Common myeloid progenitor, CD34-positive (primary cell): ENCODE measurements around the gene SORL1-AS1.
"Not testable (repeated sequence)": the region's sequence is repeated elsewhere in the genome, so short reads cannot be mapped to it uniquely, and the experiment has no call there.

Experiments used
- CTCF ChIA-PET: fragments of 350-600 bp; sonication (Branson Sonifier 250); formaldehyde crosslinking; loops from one replicate; lab custom pipeline; 2021; ENCODE audit warnings: antibody characterized with exemption; lab: Charles Lee
- POLR2A ChIA-PET: fragments of 350-600 bp; sonication (Branson Sonifier 250); formaldehyde crosslinking; loops from one replicate; lab custom pipeline; 2021; ENCODE audit warnings: antibody characterized with exemption; lab: Charles Lee
- DNase-seq, 3 donors: peaks; one replicate each; pipeline versions ENCODE4 v3.0.0 to v3.0.0-alpha.2; 2013
- H3K27ac ChIP-seq, 2 experiments: 1 replicate in 1 of 2; 2 replicates in 1 of 2; pipeline ENCODE4 v1.7.0; 2013; ENCODE audit warnings: inconsistent platforms in 2 of 2, low read length in 2 of 2, mild to moderate bottlenecking in 2 of 2, low read depth in 1 of 2, moderate library complexity in 1 of 2; ENCODE audit not compliant: severe bottlenecking in 2 of 2, insufficient read depth in 1 of 2, poor library complexity in 1 of 2
- H3K27me3 ChIP-seq, 5 experiments: replicated peaks in 2 of 5; 1 replicate in 3 of 5; 2 replicates in 2 of 5; pipeline versions ENCODE4 v1.6.1 to v1.7.0; 2013; ENCODE audit warnings: low read length in 4 of 5, mild to moderate bottlenecking in 2 of 5, moderate library complexity in 2 of 5, inconsistent platforms in 1 of 5; ENCODE audit not compliant: insufficient read depth in 5 of 5, control insufficient read depth in 4 of 5
- H3K36me3 ChIP-seq, 4 experiments: 1 replicate in 2 of 4; 2 replicates in 2 of 4; pipeline versions ENCODE4 v1.6.1 to v1.7.0; 2013; ENCODE audit warnings: low read length in 3 of 4, control low read depth in 1 of 4, mild to moderate bottlenecking in 1 of 4; ENCODE audit not compliant: control insufficient read depth in 4 of 4, insufficient read depth in 4 of 4
- H3K4me1 ChIP-seq, 4 experiments: 1 replicate in 3 of 4; 2 replicates in 1 of 4; pipeline versions ENCODE4 v1.6.1 to v1.7.1; 2013; ENCODE audit warnings: low read length in 3 of 4, mild to moderate bottlenecking in 3 of 4, control low read depth in 1 of 4, inconsistent platforms in 1 of 4, moderate library complexity in 1 of 4; ENCODE audit not compliant: control insufficient read depth in 4 of 4, insufficient read depth in 4 of 4; ENCODE audit errors: control extremely low read depth in 1 of 4
- H3K4me3 ChIP-seq, 7 experiments: 1 replicate in 4 of 7; 2 replicates in 3 of 7; pipeline versions ENCODE4 v1.5.1 to v1.7.0; 2013; ENCODE audit warnings: mild to moderate bottlenecking in 7 of 7, low read length in 6 of 7, moderate library complexity in 6 of 7, inconsistent platforms in 2 of 7, low read depth in 2 of 7, control low read depth in 1 of 7; ENCODE audit not compliant: insufficient read depth in 4 of 7, control insufficient read depth in 1 of 7; ENCODE audit errors: extremely low read depth in 1 of 7
- H3K9me3 ChIP-seq, 5 experiments: 1 replicate in 4 of 5; 2 replicates in 1 of 5; pipeline versions ENCODE4 v1.6.1 to v1.7.1; 2013; ENCODE audit warnings: low read length in 4 of 5, mild to moderate bottlenecking in 2 of 5, inconsistent platforms in 1 of 5, low read depth in 1 of 5, moderate library complexity in 1 of 5; ENCODE audit not compliant: control insufficient read depth in 4 of 5, insufficient read depth in 2 of 5; ENCODE audit errors: control extremely low read depth in 1 of 5
- WGBS: methylation state at CpG from one replicate; pipeline ENCODE4 v1.1.5; 2013; ENCODE audit not compliant: insufficient coverage; 5-methylcytosine and 5-hydroxymethylcytosine counted together

Gene SORL1-AS1

DNA sequence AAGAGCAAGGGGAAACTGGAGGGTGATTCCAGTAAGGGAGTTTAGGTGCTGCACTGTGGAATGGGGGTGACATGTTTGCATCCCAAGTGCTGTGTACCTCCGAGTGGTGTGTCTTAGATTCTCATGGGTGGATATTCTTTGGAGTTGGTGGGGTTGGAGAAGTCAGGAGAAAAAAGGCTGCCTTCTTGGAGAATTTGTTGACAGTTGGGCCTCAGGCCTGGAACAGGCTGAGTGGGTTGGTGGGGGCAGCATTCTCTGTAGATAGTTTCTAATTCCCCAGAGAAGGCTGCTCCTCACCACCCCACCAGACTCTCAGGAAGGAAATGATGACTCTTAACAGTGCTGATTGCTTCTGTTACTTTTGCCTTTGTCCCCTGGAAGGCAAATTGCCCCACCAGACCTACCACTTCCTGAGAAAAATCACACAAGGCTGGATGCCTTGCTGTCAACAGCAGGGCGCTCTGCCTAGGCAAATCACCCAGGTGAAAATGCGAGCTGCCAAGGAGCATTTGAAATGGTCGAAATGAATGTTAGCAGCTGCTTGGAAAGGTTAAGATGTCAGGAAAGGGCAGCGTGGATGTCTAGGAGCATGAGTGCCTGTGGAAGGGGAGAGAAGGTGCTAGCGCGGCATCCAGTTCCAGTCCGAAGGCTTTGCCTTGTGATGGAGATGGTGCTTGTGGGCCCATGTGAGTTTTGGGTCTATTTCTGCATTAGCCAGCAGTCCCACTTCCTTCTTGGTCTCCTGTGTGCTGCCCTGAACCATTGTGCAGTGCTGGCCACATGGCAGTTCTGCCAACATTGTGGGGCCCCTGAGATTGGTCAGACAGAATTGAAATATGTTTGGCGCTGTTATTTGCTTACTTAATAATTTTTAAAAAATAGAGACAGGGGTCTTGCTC, 29.7 kb upstream of the SORL1-AS1 start:
- CTCF ChIA-PET = interaction anchor here (1.0 to 2.4 kb wide), 12 partner anchors 11 to 163 kb away, joined by 3 to 12 read pairs (median 6); no protein-coding TSS in a partner anchor
- Histone ChIP-seq H3K9me3 (no peaks in the 10 kb centered on the region), H3K27me3 (no peaks in the 10 kb centered on the region), H3K4me3 (peak overlapping the region in 4 of 7 experiments; percentile 2 to 56 (median 44)), H3K4me1 (peaks cover 25 to 61% (median 61%) of the 10 kb centered on the region in 4 experiments), H3K27ac (peak overlapping the region; percentile 52 to 74), H3K36me3 (peaks cover 10 to 28% (median 19%) of the 10 kb centered on the region in 4 experiments)
- peak; percentile 72 to 94 (median 91) for DNase-seq
- WGBS = 49% methylated on average over 8 of the region's 9 CpGs
- POLR2A ChIA-PET = interaction anchor here (0.9 to 1.4 kb wide), 4 partner anchors 14 to 107 kb away, joined by 3 to 6 read pairs (median 4); no protein-coding TSS in a partner anchor

DNA sequence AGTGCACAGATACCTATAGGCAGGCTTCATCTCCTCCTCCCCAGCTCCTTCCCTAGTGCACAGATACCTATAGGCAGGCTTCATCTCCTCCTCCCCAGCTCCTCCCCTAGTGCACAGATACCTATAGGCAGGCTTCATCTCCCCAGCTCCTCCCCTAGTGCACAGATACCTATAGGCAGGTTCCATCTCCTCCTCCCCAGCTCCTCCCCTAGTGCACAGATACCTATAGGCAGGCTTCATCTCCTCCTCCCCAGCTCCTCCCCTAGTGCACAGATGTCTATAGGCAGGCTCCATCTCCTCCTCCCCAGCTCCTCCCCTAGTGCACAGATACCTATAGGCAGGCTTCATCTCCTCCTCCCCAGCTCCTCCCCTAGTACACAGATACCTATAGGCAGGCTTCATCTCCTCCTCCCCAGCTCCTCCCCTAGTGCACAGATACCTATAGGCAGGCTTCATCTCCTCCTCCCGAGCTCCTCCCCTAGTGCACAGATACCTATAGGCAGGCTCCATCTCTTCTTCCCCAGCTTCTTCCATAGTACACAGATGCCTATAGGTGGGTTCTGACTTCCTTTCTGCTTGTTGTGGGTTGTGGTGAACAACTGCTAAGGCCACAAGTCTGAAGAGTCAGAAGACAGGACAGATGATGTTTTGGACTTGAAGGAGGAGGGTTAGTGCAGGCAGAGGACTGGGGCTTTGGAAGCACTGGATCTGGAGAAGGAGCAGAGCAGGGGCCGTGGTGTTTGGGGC, 28.9 kb upstream of the SORL1-AS1 start:
- ChIA-PET CTCF (interaction anchor here (1.2 to 3.1 kb wide), 3 partner anchors 14 to 96 kb away, joined by 4 to 16 read pairs (median 15); no protein-coding TSS in a partner anchor), POLR2A (interaction anchor here (1.0 to 1.1 kb wide), 2 partner anchors 13 to 27 kb away, joined by 3 to 4 read pairs; no protein-coding TSS in a partner anchor)
- Histone ChIP-seq H3K4me3 (peak overlapping the region in 4 of 7 experiments; percentile 2 to 56 (median 46)), H3K27ac (peak overlapping the region; percentile 51 to 74), H3K36me3 (peaks cover 4 to 24% (median 12%) of the 10 kb centered on the region in 4 experiments), H3K4me1 (peaks cover 25 to 61% (median 61%) of the 10 kb centered on the region in 4 experiments)
- not testable (repeated sequence) for H3K9me3 ChIP-seq, H3K27me3 ChIP-seq
- 20% methylated on average over 1 of the region's 2 CpGs for WGBS
- DNase-seq = peak; percentile 56 to 95 (median 92)

GRCh38 chr11:121479698-121480238, 27.0 kb upstream of the SORL1-AS1 start:
- H3K27ac ChIP-seq = peak overlapping the region in 1 of 2 experiments; percentile 59
- peak overlapping the region in 2 of 7 experiments; percentile 21 to 24 for H3K4me3 ChIP-seq
- H3K27me3 ChIP-seq = no peaks in the 10 kb centered on the region
- WGBS = 67% methylated on average over 4 of the region's 7 CpGs
- peaks cover 25 to 62% (median 60%) of the 10 kb centered on the region in 4 experiments for H3K4me1 ChIP-seq
- H3K36me3 ChIP-seq = peaks cover 0 to 21% (median 8%) of the 10 kb centered on the region in 4 experiments
- no peaks in the 10 kb centered on the region for H3K9me3 ChIP-seq
- POLR2A ChIA-PET = interaction anchor here (0.6 kb wide), 1 partner anchor 17 kb away, joined by 3 read pairs; no protein-coding TSS in a partner anchor
- no peak for DNase-seq
- CTCF ChIA-PET = interaction anchor here (1.0 to 3.1 kb wide), 4 partner anchors 13 to 50 kb away, joined by 3 to 16 read pairs (median 10); no protein-coding TSS in a partner anchor

- WGBS = 38% methylated on average over 22 of the region's 25 CpGs
- ChIA-PET POLR2A (interaction anchor here (0.6 kb wide), 1 partner anchor 16 kb away, joined by 3 read pairs; no protein-coding TSS in a partner anchor), CTCF (interaction anchor here (1.0 to 3.1 kb wide), 4 partner anchors 12 to 49 kb away, joined by 3 to 16 read pairs (median 10); no protein-coding TSS in a partner anchor)
- Histone ChIP-seq H3K27me3 (no peaks in the 10 kb centered on the region), H3K9me3 (no peaks in the 10 kb centered on the region), H3K36me3 (peaks cover 0 to 23% (median 8%) of the 10 kb centered on the region in 4 experiments), H3K4me3 (peak overlapping the region in 4 of 7 experiments; percentile 21 to 34 (median 24)), H3K4me1 (peaks cover 25 to 57% (median 56%) of the 10 kb centered on the region in 4 experiments), H3K27ac (peak overlapping the region; percentile 10 to 59)
- no peak for DNase-seq
These were observed 26.3 kb upstream of the SORL1-AS1 start for GRCh38 chr11:121478895-121479697.

DNA sequence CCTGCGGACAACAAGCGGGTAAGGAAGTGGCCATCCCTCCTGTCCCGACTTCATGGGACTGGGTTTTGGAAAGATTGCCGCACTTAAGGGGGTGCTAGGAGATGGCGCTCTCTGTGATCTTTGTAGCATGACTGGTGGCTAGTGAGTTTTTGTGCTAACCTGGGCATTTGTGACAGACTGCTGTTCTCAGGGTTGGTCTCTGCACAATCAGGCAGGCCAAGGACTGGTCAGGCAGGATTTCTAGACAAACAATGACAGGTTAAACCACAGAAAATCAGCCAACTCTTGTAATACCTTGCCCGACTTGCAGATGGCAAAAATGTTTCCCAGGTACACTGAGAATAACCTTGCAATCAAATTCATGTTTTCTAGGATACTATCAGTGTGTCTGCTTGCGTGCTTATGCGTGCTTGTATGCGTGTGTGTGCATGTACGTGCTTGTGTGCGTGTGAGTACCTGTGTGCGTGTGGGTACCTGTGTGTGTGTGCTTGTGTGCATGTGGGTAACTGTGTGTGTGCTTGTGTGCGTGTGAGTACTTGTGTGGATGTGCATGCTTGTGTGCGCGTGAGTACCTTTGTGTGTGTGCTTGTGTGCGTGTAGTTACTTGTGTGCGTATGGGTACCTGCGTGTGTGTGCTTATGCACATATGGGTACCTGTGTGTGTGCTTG, 25.6 kb upstream of the SORL1-AS1 start:
- ChIA-PET CTCF (interaction anchor here (1.2 kb wide), 1 partner anchor 49 kb away, joined by 3 read pairs; no protein-coding TSS in a partner anchor), POLR2A (no interaction called here)
- no peak overlapping the region for H3K27ac ChIP-seq
- H3K9me3 ChIP-seq = no peaks in the 10 kb centered on the region
- DNase-seq = no peak
- WGBS = 97% methylated on average over 15 of the region's 18 CpGs
- H3K27me3 ChIP-seq = no peaks in the 10 kb centered on the region
- peaks cover 18 to 49% (median 49%) of the 10 kb centered on the region in 4 experiments for H3K4me1 ChIP-seq
- peak overlapping the region in 1 of 7 experiments; percentile 24 for H3K4me3 ChIP-seq
- peaks cover 0 to 23% (median 10%) of the 10 kb centered on the region in 4 experiments for H3K36me3 ChIP-seq
